Progenitor cell of endocrine pancreas (in vitro differentiated cells): ENCODE data around the gene SYNGR4. TPM values are rescaled to one million over a fixed set of nuclear protein-coding genes. Genes with fewer than 3 reads are reported as not detected.

ENCODE experiments used
- DNase-seq: peaks from one replicate; pipeline ENCODE4 v3.0.0; 2021; ENCODE audit warnings: low spot score; ENCODE audit not compliant: unreplicated experiment
- H3K27ac Mint-ChIP-seq: 2 replicates; pipeline ENCODE4 v1.8.0; 2021; ENCODE audit warnings: mild to moderate bottlenecking, moderate library complexity, mixed read lengths
- H3K27me3 Mint-ChIP-seq: 2 replicates; pipeline ENCODE4 v1.8.0; 2021; ENCODE audit warnings: mixed read lengths
- H3K36me3 Mint-ChIP-seq: 2 replicates; pipeline ENCODE4 v1.8.0; 2022; ENCODE audit warnings: mixed read lengths; ENCODE audit not compliant: insufficient read depth
- H3K4me1 Mint-ChIP-seq: 2 replicates; pipeline ENCODE4 v1.8.0; 2021; ENCODE audit warnings: low read depth, mixed read lengths
- H3K4me3 Mint-ChIP-seq: 2 replicates; pipeline ENCODE4 v1.8.0; 2021; ENCODE audit warnings: low read depth, mild to moderate bottlenecking, moderate library complexity, mixed read lengths
- H3K9me3 Mint-ChIP-seq: 2 replicates; pipeline ENCODE4 v1.8.0; 2021; ENCODE audit warnings: low read depth, mixed read lengths
- CTCF ChIP-seq: fragments of 200-600 bp; sonication (generic); IDR thresholded peaks from one replicate; pipeline ENCODE4 v1.5.0; 2021; ENCODE audit warnings: antibody characterized with exemption, mild to moderate bottlenecking; ENCODE audit not compliant: unreplicated experiment
- total RNA-seq: library from RNA; stranded (reverse); gene quantifications from 2 replicates; pipeline ENCODE4 v1.2.1, GENCODE V29; 2021

Gene SYNGR4
- total RNA-seq, 1 donor from 2014 or later = not detected

- Mint-ChIP-seq H3K36me3 (no peaks in the 10 kb centered on the region), H3K9me3 (no peaks in the 10 kb centered on the region), H3K27me3 (no peaks in the 10 kb centered on the region), H3K4me1 (no peaks in the 10 kb centered on the region), H3K4me3 (no peak overlapping the region), H3K27ac (no peak overlapping the region)
- DNase-seq = no peak
- no peak for TF ChIP-seq CTCF
These were observed 9.4 kb downstream of the SYNGR4 start for GRCh38 chr19:48373567-48373966.

GRCh38 chr19:48378194-48378570 is 14.0 kb downstream of the SYNGR4 start:
- no peak overlapping the region for H3K4me3 Mint-ChIP-seq
- no peaks in the 10 kb centered on the region for H3K27me3 Mint-ChIP-seq
- H3K36me3 Mint-ChIP-seq = peaks cover 3% of the 10 kb centered on the region
- no peak for DNase-seq
- no peaks in the 10 kb centered on the region for H3K4me1 Mint-ChIP-seq
- H3K27ac Mint-ChIP-seq = no peak overlapping the region
- H3K9me3 Mint-ChIP-seq = no peaks in the 10 kb centered on the region
- no peak for TF ChIP-seq CTCF

GRCh38 chr19:48379058-48379457 is 14.9 kb downstream of the SYNGR4 start:
- TF ChIP-seq CTCF = no peak
- Mint-ChIP-seq H3K4me1 (no peaks in the 10 kb centered on the region), H3K4me3 (no peak overlapping the region), H3K27me3 (no peaks in the 10 kb centered on the region), H3K36me3 (peaks cover 4% of the 10 kb centered on the region), H3K9me3 (no peaks in the 10 kb centered on the region), H3K27ac (no peak overlapping the region)
- DNase-seq = no peak

GRCh38 chr19:48381178-48381950 is 17.2 kb downstream of the SYNGR4 start:
- Mint-ChIP-seq H3K27me3 (no peaks in the 10 kb centered on the region), H3K36me3 (peaks cover 10% of the 10 kb centered on the region), H3K4me3 (no peak overlapping the region), H3K9me3 (no peaks in the 10 kb centered on the region), H3K27ac (peak overlapping the region; percentile 91), H3K4me1 (no peaks in the 10 kb centered on the region)
- no peak for DNase-seq
- no peak for TF ChIP-seq CTCF

- no peaks in the 10 kb centered on the region for H3K4me1 Mint-ChIP-seq
- H3K36me3 Mint-ChIP-seq = peaks cover 11% of the 10 kb centered on the region
- DNase-seq = no peak
- H3K27ac Mint-ChIP-seq = no peak overlapping the region
- no peak overlapping the region for H3K4me3 Mint-ChIP-seq
- no peaks in the 10 kb centered on the region for H3K27me3 Mint-ChIP-seq
- H3K9me3 Mint-ChIP-seq = no peaks in the 10 kb centered on the region
- TF ChIP-seq CTCF = no peak
These were observed 18.1 kb downstream of the SYNGR4 start for GRCh38 chr19:48382286-48382685.
